Esophagus muscularis mucosa (tissue), 4 donors: ENCODE measurements around the gene ANO8. TPM values are rescaled to one million over a fixed set of nuclear protein-coding genes. Genes with fewer than 3 reads are reported as not detected.

ENCODE experiments used
- DNase-seq: peaks from one replicate; pipeline ENCODE4 v3.0.0-alpha.2; 2017; ENCODE audit errors: extremely low spot score
- H3K27ac ChIP-seq, 4 donors: fragments of 200-600 bp; sonication (generic); replicated peaks in 1 of 4; 1 replicate in 3 of 4; 2 replicates in 1 of 4; pipeline ENCODE4 v1.5.1; 2016 to 2019; ENCODE audit warnings: mild to moderate bottlenecking in 1 of 4
- H3K27me3 ChIP-seq, 4 donors: fragments of 200-600 bp; sonication (generic); one replicate each; pipeline versions ENCODE4 v1.5.1 to v1.6.0; 2016 to 2019
- H3K36me3 ChIP-seq, 4 donors: fragments of 200-600 bp; sonication (generic); one replicate each; pipeline ENCODE4 v1.5.1; 2016 to 2019
- H3K4me1 ChIP-seq, 4 donors: fragments of 200-600 bp; sonication (generic); one replicate each; pipeline ENCODE4 v1.5.1; 2016 to 2019
- H3K4me3 ChIP-seq, 4 donors: fragments of 200-600 bp; sonication (generic); 1 replicate in 2 of 4; 2 replicates in 2 of 4; pipeline ENCODE4 v1.5.1; 2016 to 2019; ENCODE audit warnings: mild to moderate bottlenecking in 4 of 4, moderate library complexity in 1 of 4
- H3K9me3 ChIP-seq, 4 donors: fragments of 200-600 bp; sonication (generic); 1 replicate in 3 of 4; 2 replicates in 1 of 4; pipeline ENCODE4 v1.5.1; 2016 to 2019
- EP300 ChIP-seq: sonication (generic); formaldehyde crosslinking; IDR thresholded peaks from one replicate; pipeline ENCODE4 v1.6.1; 2017; ENCODE audit warnings: antibody characterized with exemption
- POLR2A ChIP-seq: fragments of 450-650 bp; IDR thresholded peaks from one replicate; pipeline ENCODE4 v1.6.1; 2017; ENCODE audit warnings: antibody characterized with exemption, moderate library complexity, mild to moderate bottlenecking, low read depth
- POLR2AphosphoS5 ChIP-seq, 2 donors: sonication (generic); formaldehyde crosslinking; IDR thresholded peaks; one replicate each; pipeline ENCODE4 v1.6.1; 2017; ENCODE audit warnings: antibody characterized with exemption in 2 of 2
- WGBS: methylation state at CpG from one replicate; pipeline ENCODE4 v1.1.5; 2018; 5-methylcytosine and 5-hydroxymethylcytosine counted together
- intact Hi-C: fragments of 100-400 bp; cut with DNase I; formaldehyde crosslinking; loops from one replicate; pipeline ENCODE4 v1.15.1; 2023
- total RNA-seq, 4 donors: library from RNA; depleted of rRNA; stranded (reverse); fragments of >200 nt; gene quantifications; one replicate each; pipeline versions ENCODE4 v1.1.0 to v1.2.1, GENCODE V29; 2016
- TF ChIP-seq, protein P1 (sequence below), 3 experiments: fragments of 200-600 bp in 2 of 3; fragments of 450-650 bp in 1 of 3; sonication (generic) in 2 of 3; IDR thresholded peaks; one replicate each; pipeline ENCODE4 v1.5.1; 2017 to 2019; ENCODE audit warnings: antibody characterized with exemption in 3 of 3, mild to moderate bottlenecking in 2 of 3, moderate library complexity in 1 of 3

ANO8 gene
- total RNA-seq, 4 donors from 2014 or later, result 2.9 to 7.4 (median 4.0) TPM

- no peak overlapping the region for H3K27ac ChIP-seq
- H3K36me3 ChIP-seq, result peaks cover 39 to 82% (median 68%) of the 10 kb centered on the region in 4 donors
Observed at GRCh38 chr19:17320435-17320834, 14.2 kb downstream of the ANO8 start.

DNA sequence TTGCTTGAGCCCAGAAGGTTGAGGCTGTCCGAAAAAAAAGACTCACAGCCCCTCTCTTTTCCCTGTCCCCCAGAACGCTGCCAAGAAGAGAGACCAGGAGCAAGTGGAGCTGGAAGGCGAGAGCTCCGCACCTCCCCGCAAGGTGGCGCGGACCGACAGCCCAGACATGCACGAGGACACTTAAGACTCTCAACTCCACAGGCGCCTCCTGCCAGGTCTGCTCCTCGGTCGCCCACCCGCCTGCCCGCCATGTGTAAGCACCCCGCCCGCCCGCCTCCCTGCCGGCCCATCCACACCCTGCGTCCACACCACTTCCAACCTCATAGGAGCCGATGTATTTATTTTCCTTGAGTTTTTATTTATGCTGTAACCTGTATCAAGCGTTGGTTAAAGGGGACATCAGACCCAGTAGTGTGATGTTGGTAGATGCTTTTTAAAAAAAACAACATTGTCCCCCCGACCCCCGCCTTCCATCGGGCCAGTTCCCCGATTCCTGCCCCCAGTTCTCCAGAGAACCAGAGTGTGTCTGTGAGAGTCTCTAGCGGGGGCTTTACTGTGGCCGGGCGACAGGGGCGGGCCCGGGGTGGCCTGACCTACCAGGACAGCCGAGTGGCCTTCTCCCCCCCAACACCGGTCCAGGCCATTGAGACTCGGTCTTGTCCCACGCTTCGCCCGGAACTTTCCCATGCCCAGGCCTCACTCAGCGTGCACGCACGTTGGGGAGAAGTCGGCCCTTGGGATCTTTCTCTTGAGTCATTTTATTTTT lies 15.0 kb downstream of the ANO8 start:
- TF ChIP-seq POLR2A (no peak), EP300 (no peak), POLR2AphosphoS5 (IDR thresholded peaks at IDR 0.05) (no peak)
- TF ChIP-seq, protein P1, sequence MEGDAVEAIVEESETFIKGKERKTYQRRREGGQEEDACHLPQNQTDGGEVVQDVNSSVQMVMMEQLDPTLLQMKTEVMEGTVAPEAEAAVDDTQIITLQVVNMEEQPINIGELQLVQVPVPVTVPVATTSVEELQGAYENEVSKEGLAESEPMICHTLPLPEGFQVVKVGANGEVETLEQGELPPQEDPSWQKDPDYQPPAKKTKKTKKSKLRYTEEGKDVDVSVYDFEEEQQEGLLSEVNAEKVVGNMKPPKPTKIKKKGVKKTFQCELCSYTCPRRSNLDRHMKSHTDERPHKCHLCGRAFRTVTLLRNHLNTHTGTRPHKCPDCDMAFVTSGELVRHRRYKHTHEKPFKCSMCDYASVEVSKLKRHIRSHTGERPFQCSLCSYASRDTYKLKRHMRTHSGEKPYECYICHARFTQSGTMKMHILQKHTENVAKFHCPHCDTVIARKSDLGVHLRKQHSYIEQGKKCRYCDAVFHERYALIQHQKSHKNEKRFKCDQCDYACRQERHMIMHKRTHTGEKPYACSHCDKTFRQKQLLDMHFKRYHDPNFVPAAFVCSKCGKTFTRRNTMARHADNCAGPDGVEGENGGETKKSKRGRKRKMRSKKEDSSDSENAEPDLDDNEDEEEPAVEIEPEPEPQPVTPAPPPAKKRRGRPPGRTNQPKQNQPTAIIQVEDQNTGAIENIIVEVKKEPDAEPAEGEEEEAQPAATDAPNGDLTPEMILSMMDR (IDR thresholded peaks at IDR 0.05), result no peak
- Histone ChIP-seq H3K4me1 (peaks cover 0 to 18% (median 11%) of the 10 kb centered on the region in 4 donors), H3K36me3 (peaks cover 42 to 80% (median 67%) of the 10 kb centered on the region in 4 donors), H3K27ac (no peak overlapping the region), H3K4me3 (no peak overlapping the region), H3K9me3 (no peaks in the 10 kb centered on the region), H3K27me3 (no peaks in the 10 kb centered on the region)
- no peak for DNase-seq
- 91% methylated on average over 40 of the region's 40 CpGs for WGBS
- intact Hi-C loops, result no loop called here

More at GRCh38 chr19:17320435-17320834, 14.2 kb downstream of the ANO8 start:
- DNase-seq, result no peak
- intact Hi-C loops, result no loop called here
- no peaks in the 10 kb centered on the region for H3K9me3 ChIP-seq
- H3K4me1 ChIP-seq, result peaks cover 0 to 25% (median 18%) of the 10 kb centered on the region in 4 donors
- no peak overlapping the region for H3K4me3 ChIP-seq
- no peaks in the 10 kb centered on the region for H3K27me3 ChIP-seq
- 97% methylated on average over 5 of the region's 11 CpGs for WGBS
- TF ChIP-seq EP300 (no peak), POLR2AphosphoS5 (IDR thresholded peaks at IDR 0.05) (no peak), POLR2A (no peak)
- TF ChIP-seq, protein P1 (IDR thresholded peaks at IDR 0.05), result no peak

- H3K27me3 ChIP-seq, result no peaks in the 10 kb centered on the region
- H3K36me3 ChIP-seq, result peaks cover 48 to 84% (median 71%) of the 10 kb centered on the region in 4 donors
- TF ChIP-seq, protein P1 (IDR thresholded peaks at IDR 0.05), result no peak
- TF ChIP-seq POLR2AphosphoS5 (IDR thresholded peaks at IDR 0.05), result no peak
- no peak for TF ChIP-seq EP300
- TF ChIP-seq POLR2A, result no peak
- H3K9me3 ChIP-seq, result no peaks in the 10 kb centered on the region
- DNase-seq, result no peak
- WGBS, result 83% methylated on average over 6 of the region's 6 CpGs
- H3K4me1 ChIP-seq, result peaks cover 0 to 11% (median 7%) of the 10 kb centered on the region in 4 donors
- intact Hi-C loops, result no loop called here
- no peak overlapping the region for H3K27ac ChIP-seq
- H3K4me3 ChIP-seq, result no peak overlapping the region
Observed at GRCh38 chr19:17318966-17319365, 15.7 kb downstream of the ANO8 start.

- no peak overlapping the region for H3K27ac ChIP-seq
- peaks cover 25 to 71% (median 50%) of the 10 kb centered on the region in 4 donors for H3K36me3 ChIP-seq
- WGBS, result 94% methylated on average over 19 of the region's 19 CpGs
- peaks cover 20 to 34% (median 29%) of the 10 kb centered on the region in 4 donors for H3K4me1 ChIP-seq
- no peaks in the 10 kb centered on the region for H3K9me3 ChIP-seq
- no peak overlapping the region for H3K4me3 ChIP-seq
- intact Hi-C loops, result no loop called here
- no peak for DNase-seq
- TF ChIP-seq EP300 (no peak), POLR2AphosphoS5 (IDR thresholded peaks at IDR 0.05) (no peak), POLR2A (no peak)
- TF ChIP-seq, protein P1 (IDR thresholded peaks at IDR 0.05), result no peak
- no peaks in the 10 kb centered on the region for H3K27me3 ChIP-seq
Observed at GRCh38 chr19:17314007-17314593, 20.6 kb downstream of the ANO8 start.
